H9 (cell line): ENCODE measurements around the gene TNIP1. TPM values are rescaled to one million over a fixed set of nuclear protein-coding genes. Genes with fewer than 3 reads are reported as not detected.

Experiments
- DNase-seq: peaks from one replicate; pipeline ENCODE4 v3.0.0-alpha.2; 2017
- H2AFZ ChIP-seq: one replicate; pipeline ENCODE4 v1.6.1; 2013; ENCODE audit warnings: mild to moderate bottlenecking, low read length, control low read depth, moderate library complexity
- H2AK5ac ChIP-seq: 2 replicates; pipeline ENCODE4 v1.6.1; 2013; ENCODE audit warnings: low read length, control low read depth, mixed read lengths; ENCODE audit not compliant: insufficient read length
- H2BK120ac ChIP-seq: one replicate; pipeline ENCODE4 v1.6.1; 2013; ENCODE audit warnings: low read depth, mild to moderate bottlenecking, low read length, control low read depth, inconsistent platforms; ENCODE audit not compliant: poor library complexity, severe bottlenecking
- H2BK12ac ChIP-seq: 2 replicates; pipeline ENCODE4 v1.6.1; 2013; ENCODE audit warnings: low read length, control low read depth, mixed read lengths, low read depth; ENCODE audit not compliant: insufficient read length
- H2BK15ac ChIP-seq: 2 replicates; pipeline ENCODE4 v1.6.1; 2013; ENCODE audit warnings: low read depth, low read length, control low read depth
- H2BK20ac ChIP-seq: one replicate; pipeline ENCODE4 v1.6.1; 2013; ENCODE audit warnings: low read depth, mild to moderate bottlenecking, low read length, control low read depth, inconsistent platforms; ENCODE audit not compliant: poor library complexity, severe bottlenecking
- H2BK5ac ChIP-seq: 2 replicates; pipeline ENCODE4 v1.6.1; 2013; ENCODE audit warnings: low read length, control low read depth, mixed read lengths; ENCODE audit not compliant: insufficient read length
- H3K14ac ChIP-seq: 2 replicates; pipeline ENCODE4 v1.6.1; 2013; ENCODE audit warnings: low read length, control low read depth; ENCODE audit not compliant: insufficient read depth
- H3K18ac ChIP-seq: 2 replicates; pipeline ENCODE4 v1.6.1; 2013; ENCODE audit warnings: low read depth, mild to moderate bottlenecking, mixed read lengths, low read length, control low read depth; ENCODE audit not compliant: insufficient read length
- H3K23ac ChIP-seq: 2 replicates; pipeline ENCODE4 v1.6.1; 2013; ENCODE audit warnings: low read length, control low read depth, mixed read lengths, low read depth; ENCODE audit not compliant: insufficient read length
- H3K23me2 ChIP-seq: 2 replicates; pipeline ENCODE4 v1.6.1; 2013; ENCODE audit warnings: low read depth, mild to moderate bottlenecking, mixed read lengths, low read length, control low read depth; ENCODE audit not compliant: insufficient read length, poor library complexity, severe bottlenecking
- H3K27ac ChIP-seq: 2 replicates; pipeline ENCODE4 v1.5.1; 2013; ENCODE audit warnings: low read length, control low read depth, mixed read lengths, low read depth; ENCODE audit not compliant: insufficient read length
- H3K27me3 ChIP-seq: 2 replicates; pipeline ENCODE4 v1.6.1; 2013; ENCODE audit warnings: low read length, control low read depth, inconsistent platforms; ENCODE audit not compliant: insufficient read depth
- H3K4ac ChIP-seq: 2 replicates; pipeline ENCODE4 v1.6.1; 2013; ENCODE audit warnings: low read depth, mild to moderate bottlenecking, control low read depth, inconsistent platforms, low read length, moderate library complexity
- H3K4me1 ChIP-seq: 2 replicates; pipeline ENCODE4 v1.6.1; 2013; ENCODE audit warnings: low read length, control low read depth, inconsistent platforms; ENCODE audit not compliant: insufficient read depth
- H3K4me2 ChIP-seq: 2 replicates; pipeline ENCODE4 v1.6.1; 2013; ENCODE audit warnings: low read length, control low read depth, mixed read lengths; ENCODE audit not compliant: insufficient read length, insufficient read depth
- H3K56ac ChIP-seq: 2 replicates; pipeline ENCODE4 v1.6.1; 2013; ENCODE audit warnings: low read depth, mild to moderate bottlenecking, mixed read lengths, low read length, control low read depth; ENCODE audit not compliant: insufficient read length
- H3K79me1 ChIP-seq: 2 replicates; pipeline ENCODE4 v1.6.1; 2013; ENCODE audit warnings: low read depth, mild to moderate bottlenecking, moderate library complexity, low read length, control low read depth, inconsistent platforms; ENCODE audit not compliant: insufficient read depth, poor library complexity, severe bottlenecking
- H3K79me2 ChIP-seq: 2 replicates; pipeline ENCODE4 v1.6.1; 2013; ENCODE audit warnings: low read length, control low read depth, inconsistent platforms; ENCODE audit not compliant: insufficient read depth
- H3K9ac ChIP-seq: 2 replicates; pipeline ENCODE4 v1.6.1; 2013; ENCODE audit warnings: low read length, control low read depth, mixed read lengths; ENCODE audit not compliant: insufficient read length; ENCODE audit errors: extremely low read depth
- H3K9me3 ChIP-seq: one replicate; pipeline ENCODE4 v1.6.1; 2013; ENCODE audit warnings: low read depth, low read length, inconsistent platforms; ENCODE audit not compliant: control insufficient read depth
- H3T11ph ChIP-seq: one replicate; pipeline ENCODE4 v1.6.1; 2013; ENCODE audit warnings: mild to moderate bottlenecking, low read length, control low read depth, inconsistent platforms
- H4K20me1 ChIP-seq: one replicate; pipeline ENCODE4 v1.6.1; 2013; ENCODE audit not compliant: control insufficient read depth, insufficient read length, insufficient read depth
- H4K5ac ChIP-seq: 2 replicates; pipeline ENCODE4 v1.6.1; 2013; ENCODE audit warnings: low read depth, mild to moderate bottlenecking, mixed read lengths, low read length, control low read depth; ENCODE audit not compliant: insufficient read length
- H4K8ac ChIP-seq: replicated peaks from 2 replicates; pipeline ENCODE4 v1.6.1; 2013; ENCODE audit warnings: low read length, control low read depth, mixed read lengths, low read depth; ENCODE audit not compliant: insufficient read length
- H4K91ac ChIP-seq: 2 replicates; pipeline ENCODE4 v1.6.1; 2013; ENCODE audit warnings: low read depth, mild to moderate bottlenecking, moderate library complexity, mixed read lengths, low read length, control low read depth; ENCODE audit not compliant: insufficient read length
- H3K27ac Mint-ChIP-seq, 3 experiments: 2 replicates in 2 of 3; 3 replicates in 1 of 3; pipeline ENCODE4 v1.8.0; 2020 to 2021; ENCODE audit warnings: mixed read lengths in 3 of 3, mild to moderate bottlenecking in 1 of 3, moderate library complexity in 1 of 3
- H3K27me3 Mint-ChIP-seq: 2 replicates; pipeline ENCODE4 v1.8.0; 2021; ENCODE audit warnings: low read depth, mild to moderate bottlenecking, moderate library complexity, mixed read lengths
- H3K36me3 Mint-ChIP-seq, 3 experiments: 2 replicates in 2 of 3; 3 replicates in 1 of 3; pipeline ENCODE4 v1.8.0; 2020 to 2021; ENCODE audit warnings: low read depth in 3 of 3, mixed read lengths in 3 of 3; ENCODE audit not compliant: insufficient read depth in 1 of 3
- H3K4me1 Mint-ChIP-seq, 2 experiments: 2 replicates each; pipeline ENCODE4 v1.8.0; 2020; ENCODE audit warnings: mixed read lengths in 2 of 2
- H3K4me3 Mint-ChIP-seq, 2 experiments: 2 replicates in 1 of 2; 3 replicates in 1 of 2; pipeline ENCODE4 v1.8.0; 2020 to 2021; ENCODE audit warnings: mild to moderate bottlenecking in 2 of 2, mixed read lengths in 2 of 2, moderate library complexity in 1 of 2
- H3K9me3 Mint-ChIP-seq, 2 experiments: 2 replicates in 1 of 2; 3 replicates in 1 of 2; pipeline ENCODE4 v1.8.0; 2020; ENCODE audit warnings: mild to moderate bottlenecking in 2 of 2, mixed read lengths in 2 of 2, moderate library complexity in 1 of 2
- WGBS: extraction: QIAGEN DNeasy Blood & Tissue Kit; methylation state at CpG from one replicate; pipeline ENCODE4 v1.1.7; 2013; ENCODE audit warnings: missing lambda C conversion rate, low lambda C conversion rate, mixed read lengths; ENCODE audit not compliant: insufficient read length; ENCODE audit errors: extremely low coverage; 5-methylcytosine and 5-hydroxymethylcytosine counted together
- total RNA-seq: library from RNA; stranded (reverse); gene quantifications from 2 replicates; pipeline ENCODE4 v1.2.1, GENCODE V29; 2021
- TF ChIP-seq, protein P1 (sequence below): fragments of 200-600 bp; sonication (generic); conservative IDR thresholded peaks from 3 replicates; pipeline ENCODE4 v1.8.0; 2021; ENCODE audit warnings: antibody characterized with exemption, mild to moderate bottlenecking

TNIP1 gene
- total RNA-seq, 1 experiment from 2014 or later: 40.8 TPM

DNA sequence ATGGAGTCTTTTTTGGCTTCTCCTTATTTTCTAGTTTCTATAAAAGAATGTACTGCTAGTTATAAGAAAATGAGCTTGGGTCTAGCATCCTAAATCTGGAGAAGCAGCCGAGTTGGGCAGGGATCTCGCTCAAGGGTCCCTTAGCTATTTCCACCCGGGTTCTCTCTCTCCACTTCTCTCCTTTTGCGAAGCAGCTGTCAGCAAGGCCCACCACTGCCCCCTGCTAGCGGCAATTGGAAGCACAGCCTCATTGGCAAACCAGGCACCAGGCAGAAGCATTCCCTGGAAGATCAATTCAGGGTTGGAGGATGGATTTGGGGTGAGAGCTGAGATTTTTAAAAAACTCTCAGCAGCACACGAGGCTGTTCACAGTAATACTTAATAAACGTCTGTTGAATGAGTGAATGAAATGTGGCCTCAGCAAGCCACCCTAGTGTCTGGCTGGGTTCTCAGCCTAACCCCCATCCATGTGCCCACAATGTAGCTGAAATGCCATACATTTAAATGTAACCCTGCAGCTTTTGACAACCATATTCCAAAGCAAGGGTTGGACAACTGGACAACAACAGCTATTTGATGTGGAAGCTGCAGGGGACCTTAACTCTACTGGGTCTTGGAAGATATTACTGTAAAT, 34.6 kb upstream of the TNIP1 start:
- peaks cover 2 to 32% (median 29%) of the 10 kb centered on the region in 3 experiments; a peak in 5 of 7 replicates for H3K36me3 Mint-ChIP-seq
- WGBS: no CpG with 5 or more reads among the region's 7 CpGs

More for the DNA sequence above, 34.6 kb upstream of the TNIP1 start:
- H3K79me2 ChIP-seq: no peaks in the 10 kb centered on the region
- no peak overlapping the region for H2BK120ac ChIP-seq
- H3K27ac Mint-ChIP-seq: no peak overlapping the region
- no peak overlapping the region for H3K4ac ChIP-seq
- no peak overlapping the region for H4K5ac ChIP-seq
- no peaks in the 10 kb centered on the region for H3K27me3 Mint-ChIP-seq
- H2BK15ac ChIP-seq: no peak overlapping the region
- no peaks in the 10 kb centered on the region for H3K9me3 ChIP-seq
- H3T11ph ChIP-seq: no peak overlapping the region
- H2BK20ac ChIP-seq: no peak overlapping the region
- H2BK12ac ChIP-seq: no peak overlapping the region
- peaks cover 2 to 3% of the 10 kb centered on the region in 2 experiments; a peak in 1 of 4 replicates for H3K4me1 Mint-ChIP-seq
- H4K20me1 ChIP-seq: no peaks in the 10 kb centered on the region
- no peak overlapping the region for H4K91ac ChIP-seq
- no peak overlapping the region for H3K23ac ChIP-seq
- no peaks in the 10 kb centered on the region for H3K23me2 ChIP-seq
- H3K27ac ChIP-seq: no peak overlapping the region
- no peak overlapping the region for H3K4me3 Mint-ChIP-seq
- DNase-seq: peak; percentile 79
- H4K8ac ChIP-seq: no peak overlapping the region
- H3K79me1 ChIP-seq: no peaks in the 10 kb centered on the region
- no peak overlapping the region for H3K4me2 ChIP-seq
- H2AK5ac ChIP-seq: no peak overlapping the region
- no peak overlapping the region for H3K9ac ChIP-seq
- TF ChIP-seq, protein P1, sequence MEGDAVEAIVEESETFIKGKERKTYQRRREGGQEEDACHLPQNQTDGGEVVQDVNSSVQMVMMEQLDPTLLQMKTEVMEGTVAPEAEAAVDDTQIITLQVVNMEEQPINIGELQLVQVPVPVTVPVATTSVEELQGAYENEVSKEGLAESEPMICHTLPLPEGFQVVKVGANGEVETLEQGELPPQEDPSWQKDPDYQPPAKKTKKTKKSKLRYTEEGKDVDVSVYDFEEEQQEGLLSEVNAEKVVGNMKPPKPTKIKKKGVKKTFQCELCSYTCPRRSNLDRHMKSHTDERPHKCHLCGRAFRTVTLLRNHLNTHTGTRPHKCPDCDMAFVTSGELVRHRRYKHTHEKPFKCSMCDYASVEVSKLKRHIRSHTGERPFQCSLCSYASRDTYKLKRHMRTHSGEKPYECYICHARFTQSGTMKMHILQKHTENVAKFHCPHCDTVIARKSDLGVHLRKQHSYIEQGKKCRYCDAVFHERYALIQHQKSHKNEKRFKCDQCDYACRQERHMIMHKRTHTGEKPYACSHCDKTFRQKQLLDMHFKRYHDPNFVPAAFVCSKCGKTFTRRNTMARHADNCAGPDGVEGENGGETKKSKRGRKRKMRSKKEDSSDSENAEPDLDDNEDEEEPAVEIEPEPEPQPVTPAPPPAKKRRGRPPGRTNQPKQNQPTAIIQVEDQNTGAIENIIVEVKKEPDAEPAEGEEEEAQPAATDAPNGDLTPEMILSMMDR: peak; percentile 90
- no peak overlapping the region for H3K14ac ChIP-seq
- no peaks in the 10 kb centered on the region for H3K27me3 ChIP-seq
- H2AFZ ChIP-seq: no peak overlapping the region
- no peak overlapping the region for H2BK5ac ChIP-seq
- no peak overlapping the region for H3K18ac ChIP-seq
- no peaks in the 10 kb centered on the region for H3K4me1 ChIP-seq
- H3K9me3 Mint-ChIP-seq: no peaks in the 10 kb centered on the region; a peak in 1 of 5 replicates
- no peak overlapping the region for H3K56ac ChIP-seq
